OCI-LY7 (cell line): Measurements from ENCODE around the gene TAB3. TPM values are rescaled to one million over a fixed set of nuclear protein-coding genes. Genes with fewer than 3 reads are reported as not detected.

Experiments used
- BruUV-seq: library from RNA; stranded (reverse); fragments of 400-500 nt; replicated peaks from 2 replicates; lab custom pipeline; 2021; lab: Mats Ljungman, UMichigan
- CTCF ChIA-PET: fragments of 300-600 bp; sonication (Branson Sonifier 250); formaldehyde crosslinking; loops from one replicate; lab custom pipeline; 2022; ENCODE audit warnings: antibody characterized with exemption; ENCODE audit not compliant: unreplicated experiment; lab: Charles Lee
- POLR2A ChIA-PET: fragments of 300-600 bp; sonication (Branson Sonifier 250); formaldehyde crosslinking; loops from one replicate; lab custom pipeline; 2022; ENCODE audit warnings: antibody characterized with exemption; lab: Charles Lee
- DNase-seq: peaks from one replicate; pipeline ENCODE4 v3.0.0-alpha.2; 2015; ENCODE audit warnings: low spot score
- H2AFZ ChIP-seq: fragments of 200-600 bp; sonication (generic), shearing (Covaris generic); 2 replicates; pipeline ENCODE4 v1.6.1; 2014; ENCODE audit warnings: mild to moderate bottlenecking, antibody characterized with exemption, low read length, moderate library complexity
- H3K27ac ChIP-seq: fragments of 200-600 bp; sonication (generic); 2 replicates; pipeline ENCODE4 v1.5.1; 2014; ENCODE audit warnings: mixed run types, low read depth, mild to moderate bottlenecking, moderate library complexity, low read length, inconsistent platforms; ENCODE audit not compliant: poor library complexity, severe bottlenecking
- H3K36me3 ChIP-seq: fragments of 200-600 bp; sonication (generic); 2 replicates; pipeline ENCODE4 v1.6.1; 2014; ENCODE audit warnings: mild to moderate bottlenecking, antibody characterized with exemption, low read length, moderate library complexity, mixed read lengths; ENCODE audit not compliant: insufficient read depth
- H3K4me1 ChIP-seq: fragments of 200-600 bp; sonication (generic); 2 replicates; pipeline ENCODE4 v1.5.1; 2014; ENCODE audit warnings: mild to moderate bottlenecking, low read length; ENCODE audit not compliant: insufficient read depth, poor library complexity, severe bottlenecking
- H3K4me2 ChIP-seq: fragments of 200-600 bp; sonication (generic); 2 replicates; pipeline ENCODE4 v1.6.1; 2014; ENCODE audit warnings: mild to moderate bottlenecking, low read length
- H3K4me3 ChIP-seq: fragments of 200-600 bp; sonication (generic); 2 replicates; pipeline ENCODE4 v1.5.1; 2014; ENCODE audit warnings: mild to moderate bottlenecking, low read depth, low read length; ENCODE audit not compliant: poor library complexity, severe bottlenecking
- H3K79me2 ChIP-seq: fragments of 200-600 bp; sonication (generic); 2 replicates; pipeline ENCODE4 v1.6.1; 2016; ENCODE audit warnings: low read depth, mild to moderate bottlenecking, low read length, moderate library complexity, mixed read lengths; ENCODE audit not compliant: insufficient read depth
- H3K9me2 ChIP-seq: fragments of 200-600 bp; sonication (generic); 2 replicates; pipeline ENCODE4 v1.6.1; 2016; ENCODE audit warnings: mild to moderate bottlenecking, low read length, mixed read lengths; ENCODE audit not compliant: insufficient read depth
- H3K9me3 ChIP-seq: fragments of 200-600 bp; sonication (generic); 2 replicates; pipeline ENCODE4 v1.6.1; 2014; ENCODE audit warnings: mild to moderate bottlenecking, mixed run types, low read length, mixed read lengths
- H4K20me1 ChIP-seq: fragments of 200-600 bp; sonication (generic); 2 replicates; pipeline ENCODE4 v1.6.1; 2014; ENCODE audit warnings: mild to moderate bottlenecking, antibody characterized with exemption, low read length, moderate library complexity, mixed read lengths; ENCODE audit not compliant: insufficient read depth
- CTCF ChIP-seq: fragments of 200-600 bp; sonication (generic); conservative IDR thresholded peaks from 2 replicates; pipeline ENCODE4 v1.5.1; 2014; ENCODE audit warnings: mild to moderate bottlenecking, antibody characterized with exemption, low read length, moderate library complexity, mixed read lengths
- EZH2phosphoT487 ChIP-seq: fragments of 200-600 bp; sonication (generic); IDR thresholded peaks from 2 replicates; pipeline ENCODE4 v1.6.1; 2018; ENCODE audit warnings: low read depth, borderline replicate concordance, mild to moderate bottlenecking, mixed run types, antibody characterized with exemption, low read length, moderate library complexity, mixed read lengths
- intact Hi-C: fragments of 100-400 bp; cut with micrococcal nuclease; formaldehyde crosslinking; loops from one replicate; pipeline ENCODE4 v1.10.0; 2022; ENCODE audit not compliant: unreplicated experiment
- total RNA-seq, 2 experiments: library from RNA; depleted of rRNA in 1 of 2; stranded (reverse); fragments of >200 nt in 1 of 2; shearing (Covaris generic) in 1 of 2; gene quantifications; 2 replicates each; pipeline ENCODE4 v1.2.3, GENCODE V29; 2014 to 2022

The TAB3 gene
- total RNA-seq, 2 experiments from 2014 or later = 13.8 to 14.6 TPM

- H2AFZ ChIP-seq = peak overlapping the region; percentile 62; the same call in 1 of the 2 replicates
- DNase-seq = peak; percentile 19
- ChIA-PET POLR2A (interaction anchor here (0.6 to 0.7 kb wide), 2 partner anchors 8 to 266 kb away, joined by 3 read pairs; no protein-coding TSS in a partner anchor), CTCF (no interaction called here)
- no peak overlapping the region for H3K4me2 ChIP-seq
- TF ChIP-seq EZH2phosphoT487 (no peak), CTCF (no peak)
- intact Hi-C loops = loop anchor here (10.0 kb wide), 1 partner anchor 160 kb away; the partner anchor contains the start of gene GK
- H3K9me3 ChIP-seq = no peaks in the 10 kb centered on the region; the same call in 1 of the 2 replicates
- BruUV-seq = no TSS peak
- no peak overlapping the region for H3K27ac ChIP-seq
- peaks cover 43% of the 10 kb centered on the region for H3K4me1 ChIP-seq
- no peaks in the 10 kb centered on the region for H3K79me2 ChIP-seq
- no peaks in the 10 kb centered on the region for H3K9me2 ChIP-seq
- H3K36me3 ChIP-seq = no peaks in the 10 kb centered on the region
- no peak overlapping the region for H3K4me3 ChIP-seq
- H4K20me1 ChIP-seq = no peaks in the 10 kb centered on the region
Measured at GRCh38 chrX:30814978-30815377, 74.1 kb downstream of the TAB3 start.

GRCh38 chrX:30812326-30812725 lies 76.7 kb downstream of the TAB3 start:
- H3K4me1 ChIP-seq = peaks cover 36% of the 10 kb centered on the region
- H3K36me3 ChIP-seq = no peaks in the 10 kb centered on the region
- no peak for TF ChIP-seq CTCF
- TF ChIP-seq EZH2phosphoT487 = no peak
- peak; percentile 63 for DNase-seq
- no TSS peak for BruUV-seq
- peak overlapping the region; percentile 46 for H3K4me3 ChIP-seq
- H3K4me2 ChIP-seq = peak overlapping the region; percentile 73
- H2AFZ ChIP-seq = peak overlapping the region; percentile 84
- no peaks in the 10 kb centered on the region for H3K79me2 ChIP-seq
- H3K9me2 ChIP-seq = no peaks in the 10 kb centered on the region
- CTCF ChIA-PET = no interaction called here
- peak overlapping the region; percentile 77 for H3K27ac ChIP-seq
- no peaks in the 10 kb centered on the region for H4K20me1 ChIP-seq
- intact Hi-C loops = loop anchor here (10.0 kb wide), 1 partner anchor 158 kb away; the partner anchor contains the start of gene GK
- H3K9me3 ChIP-seq = no peaks in the 10 kb centered on the region; the same call in 1 of the 2 replicates
- POLR2A ChIA-PET = interaction anchor here (0.6 to 1.6 kb wide), 5 partner anchors 28 to 82 kb away, joined by 3 to 4 read pairs (median 3); partner anchors contain the start of gene TAB3

- Histone ChIP-seq H3K4me3 (no peak overlapping the region), H2AFZ (no peak overlapping the region), H3K9me2 (no peaks in the 10 kb centered on the region), H3K4me2 (no peak overlapping the region), H3K36me3 (no peaks in the 10 kb centered on the region), H4K20me1 (no peaks in the 10 kb centered on the region), H3K79me2 (no peaks in the 10 kb centered on the region), H3K4me1 (peaks cover under 1% of the 10 kb centered on the region), H3K27ac (no peak overlapping the region), H3K9me3 (no peaks in the 10 kb centered on the region)
- ChIA-PET POLR2A (no interaction called here), CTCF (no interaction called here)
- no TSS peak for BruUV-seq
- DNase-seq = no peak
- no peak for TF ChIP-seq CTCF
- no peak for TF ChIP-seq EZH2phosphoT487
- intact Hi-C loops = no loop called here
Measured at GRCh38 chrX:30806187-30806728, 82.8 kb downstream of the TAB3 start.
